Ishikawa (cell line): ENCODE measurements around the gene TIAM1.

Source experiments
- CEBPB ChIP-seq: IDR thresholded peaks from 2 replicates; pipeline ENCODE4 v1.6.1; 2012
- CREB1 ChIP-seq: IDR thresholded peaks from 2 replicates; pipeline ENCODE4 v1.6.1; 2012; ENCODE audit warnings: low read depth
- EGR1 ChIP-seq: IDR thresholded peaks from 2 replicates; pipeline ENCODE4 v1.6.1; 2012
- EP300 ChIP-seq: IDR thresholded peaks from 2 replicates; pipeline ENCODE4 v1.6.1; 2012; ENCODE audit warnings: borderline replicate concordance
- FOXM1 ChIP-seq: IDR thresholded peaks from 2 replicates; pipeline ENCODE4 v1.6.1; 2012; ENCODE audit warnings: low read depth, borderline replicate concordance
- MAX ChIP-seq: IDR thresholded peaks from 2 replicates; pipeline ENCODE4 v1.6.1; 2012
- NFIC ChIP-seq: IDR thresholded peaks from 2 replicates; pipeline ENCODE4 v1.6.1; 2012
- RAD21 ChIP-seq: IDR thresholded peaks from 2 replicates; pipeline ENCODE4 v1.6.1; 2012; ENCODE audit warnings: low read depth
- REST ChIP-seq: IDR thresholded peaks from 2 replicates; pipeline ENCODE4 v1.6.1; 2012; ENCODE audit warnings: low read depth, mild to moderate bottlenecking
- TAF1 ChIP-seq: IDR thresholded peaks from 2 replicates; pipeline ENCODE4 v1.6.1; 2012; ENCODE audit warnings: low read depth, mild to moderate bottlenecking
- TCF12 ChIP-seq: IDR thresholded peaks from 2 replicates; pipeline ENCODE4 v1.6.1; 2012; ENCODE audit warnings: low read depth
- TEAD4 ChIP-seq: IDR thresholded peaks from 2 replicates; pipeline ENCODE4 v1.6.1; 2012
- USF1 ChIP-seq: IDR thresholded peaks from 2 replicates; pipeline ENCODE4 v1.6.1; 2012
- YY1 ChIP-seq: IDR thresholded peaks from 2 replicates; pipeline ENCODE4 v1.6.1; 2012; ENCODE audit warnings: low read depth
- ZBTB7A ChIP-seq: IDR thresholded peaks from 2 replicates; pipeline ENCODE4 v1.6.1; 2012; ENCODE audit warnings: low read depth

Gene TIAM1

GRCh38 chr21:31331231-31331630, 12.8 kb downstream of the TIAM1 start:
- TF ChIP-seq FOXM1, result no peak
- no peak for TF ChIP-seq EP300
- no peak for TF ChIP-seq EGR1
- TF ChIP-seq CREB1, result no peak
- no peak for TF ChIP-seq NFIC
- no peak for TF ChIP-seq TEAD4
- no peak for TF ChIP-seq USF1
- no peak for TF ChIP-seq CEBPB
- TF ChIP-seq MAX, result no peak
- no peak for TF ChIP-seq TCF12
- TF ChIP-seq RAD21, result no peak
- no peak for TF ChIP-seq REST
- TF ChIP-seq TAF1, result no peak
- TF ChIP-seq YY1, result no peak
- no peak for TF ChIP-seq ZBTB7A

- no peak for TF ChIP-seq MAX
Measured at GRCh38 chr21:31330144-31330483, 13.9 kb downstream of the TIAM1 start.

- no peak for TF ChIP-seq NFIC
- no peak for TF ChIP-seq ZBTB7A
- TF ChIP-seq MAX, result no peak
Measured at GRCh38 chr21:31329456-31330143, 14.5 kb downstream of the TIAM1 start.

DNA sequence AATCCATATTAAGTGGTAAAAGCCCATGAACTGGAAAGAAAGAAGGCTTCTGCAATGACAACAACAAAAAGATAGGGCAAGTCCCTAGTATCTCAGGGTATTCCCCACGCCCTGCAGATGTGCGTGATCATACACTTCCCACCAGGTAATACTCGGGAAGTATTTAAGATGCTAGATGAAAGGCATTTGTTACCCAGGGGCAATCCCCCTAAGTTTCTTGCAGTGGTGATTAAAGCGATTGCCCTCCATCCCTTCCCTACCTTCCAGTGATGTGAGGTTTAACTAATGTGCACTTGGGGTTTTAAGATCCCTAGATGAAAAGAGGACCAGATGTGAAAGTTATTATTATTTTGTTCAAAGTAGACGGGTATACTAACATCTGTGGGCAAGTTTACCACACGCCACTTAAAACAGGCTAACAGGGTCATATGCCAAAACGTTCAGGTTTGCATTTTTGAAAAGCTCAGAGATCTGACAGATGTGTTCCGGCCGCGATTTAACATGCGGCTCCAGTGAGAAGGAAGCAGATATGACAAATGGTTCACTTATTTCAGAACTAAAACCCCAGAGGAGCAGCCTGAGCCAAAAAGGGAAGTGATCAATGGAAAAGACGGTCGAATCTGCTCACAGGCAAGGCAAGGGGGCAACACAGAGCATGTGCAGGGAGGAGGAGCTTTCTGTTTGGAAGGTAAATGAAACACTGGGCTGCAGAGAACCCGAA, 17.4 kb downstream of the TIAM1 start:
- TF ChIP-seq EGR1 (no peak), RAD21 (no peak), NFIC (no peak), TEAD4 (no peak), CEBPB (no peak), TCF12 (no peak), MAX (no peak)

DNA sequence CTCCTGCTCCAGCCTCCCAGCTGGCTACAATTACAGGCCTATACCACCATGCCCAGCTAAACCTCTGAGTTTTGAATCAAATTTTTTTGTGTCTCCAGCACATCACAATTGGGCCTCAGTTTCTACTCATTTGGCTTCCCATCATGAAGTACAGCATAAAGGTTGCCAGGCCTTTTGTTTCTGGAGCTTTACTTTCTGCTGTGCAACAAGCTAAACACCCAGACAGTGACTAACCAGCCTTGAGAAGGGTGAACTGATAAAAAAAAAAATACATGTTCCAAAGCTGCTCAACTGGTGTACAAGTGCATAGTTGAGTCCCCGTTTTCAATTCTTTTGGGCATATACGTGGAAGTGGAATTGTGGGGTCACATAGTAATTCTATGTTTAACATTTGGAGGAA, 25.1 kb downstream of the TIAM1 start:
- TF ChIP-seq MAX, result no peak
- no peak for TF ChIP-seq TEAD4
- TF ChIP-seq NFIC, result no peak
- no peak for TF ChIP-seq TAF1
- no peak for TF ChIP-seq USF1
- no peak for TF ChIP-seq REST

DNA sequence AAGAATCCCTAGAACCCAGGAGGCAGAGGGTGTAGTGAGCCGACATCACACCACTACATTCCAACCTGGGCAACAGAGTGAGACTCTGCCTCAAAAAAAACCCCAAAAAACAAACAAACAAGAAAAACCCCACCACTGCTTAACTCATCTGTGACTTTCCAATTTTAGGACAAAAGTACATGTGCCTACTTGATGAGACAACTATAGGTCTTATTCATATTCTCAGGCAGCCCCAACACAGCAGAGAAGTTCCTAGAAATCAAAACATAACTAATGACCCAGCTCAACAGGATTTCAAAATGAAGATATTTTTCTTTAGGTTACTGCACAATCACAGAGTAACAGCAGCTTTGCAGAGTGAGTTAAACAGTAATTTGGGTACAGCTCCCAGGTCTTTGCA, 26.4 kb downstream of the TIAM1 start:
- no peak for TF ChIP-seq CREB1
- no peak for TF ChIP-seq EGR1
- no peak for TF ChIP-seq FOXM1
- TF ChIP-seq NFIC, result no peak
- no peak for TF ChIP-seq ZBTB7A
- TF ChIP-seq YY1, result no peak
- TF ChIP-seq TAF1, result no peak
- TF ChIP-seq CEBPB, result no peak
- no peak for TF ChIP-seq TEAD4
- no peak for TF ChIP-seq MAX
- TF ChIP-seq REST, result no peak
- no peak for TF ChIP-seq RAD21
- TF ChIP-seq EP300, result no peak
- no peak for TF ChIP-seq USF1
- TF ChIP-seq TCF12, result no peak
